PC-9 (cell line): ENCODE results near the gene UNC13A.

Source experiments
- EZH2 ChIP-seq: fragments of 200-600 bp; sonication (generic); IDR thresholded peaks from 2 replicates; pipeline ENCODE4 v1.8.0; 2017; ENCODE audit warnings: antibody characterized with exemption, low read depth
- TF ChIP-seq, protein P1 (sequence below): fragments of 200-600 bp; sonication (generic); conservative IDR thresholded peaks from 2 replicates; pipeline ENCODE4 v1.6.1; 2017; ENCODE audit warnings: mixed run types, antibody characterized with exemption, mild to moderate bottlenecking, moderate library complexity

DNA sequence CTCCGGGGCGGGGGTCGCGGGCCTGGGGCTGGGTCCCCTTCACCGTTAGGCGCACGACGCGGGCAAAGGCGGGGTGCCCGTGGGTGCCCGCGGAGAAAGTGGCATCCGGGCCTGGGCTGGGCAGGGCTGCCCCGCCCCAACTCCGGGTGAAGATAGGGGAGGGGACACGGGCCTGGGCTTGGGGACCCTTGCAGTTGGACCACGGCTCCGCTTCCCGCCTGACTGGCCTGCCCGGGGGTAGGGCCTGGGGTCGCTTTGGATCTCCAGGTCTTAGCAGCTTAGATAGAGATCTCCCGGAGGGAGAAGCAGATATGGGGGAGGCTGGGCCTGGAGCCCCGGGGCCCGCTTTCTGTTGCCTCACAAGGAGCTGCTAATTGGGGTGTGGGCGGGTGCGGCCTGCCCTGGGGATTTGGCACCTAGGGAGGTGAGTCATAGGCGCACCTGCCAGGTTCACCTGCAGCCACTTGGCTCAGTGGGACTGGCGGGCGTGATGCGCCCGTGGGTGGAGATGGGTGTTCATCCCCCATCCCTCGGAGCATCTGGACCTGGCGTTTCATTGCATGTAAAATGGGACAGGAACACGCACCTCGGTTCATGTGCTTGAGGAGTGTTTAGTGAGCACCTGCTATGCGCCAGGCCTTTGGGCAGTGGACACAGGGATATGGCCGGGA lies 31.7 kb upstream of the UNC13A start:
- TF ChIP-seq, protein P1, sequence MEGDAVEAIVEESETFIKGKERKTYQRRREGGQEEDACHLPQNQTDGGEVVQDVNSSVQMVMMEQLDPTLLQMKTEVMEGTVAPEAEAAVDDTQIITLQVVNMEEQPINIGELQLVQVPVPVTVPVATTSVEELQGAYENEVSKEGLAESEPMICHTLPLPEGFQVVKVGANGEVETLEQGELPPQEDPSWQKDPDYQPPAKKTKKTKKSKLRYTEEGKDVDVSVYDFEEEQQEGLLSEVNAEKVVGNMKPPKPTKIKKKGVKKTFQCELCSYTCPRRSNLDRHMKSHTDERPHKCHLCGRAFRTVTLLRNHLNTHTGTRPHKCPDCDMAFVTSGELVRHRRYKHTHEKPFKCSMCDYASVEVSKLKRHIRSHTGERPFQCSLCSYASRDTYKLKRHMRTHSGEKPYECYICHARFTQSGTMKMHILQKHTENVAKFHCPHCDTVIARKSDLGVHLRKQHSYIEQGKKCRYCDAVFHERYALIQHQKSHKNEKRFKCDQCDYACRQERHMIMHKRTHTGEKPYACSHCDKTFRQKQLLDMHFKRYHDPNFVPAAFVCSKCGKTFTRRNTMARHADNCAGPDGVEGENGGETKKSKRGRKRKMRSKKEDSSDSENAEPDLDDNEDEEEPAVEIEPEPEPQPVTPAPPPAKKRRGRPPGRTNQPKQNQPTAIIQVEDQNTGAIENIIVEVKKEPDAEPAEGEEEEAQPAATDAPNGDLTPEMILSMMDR, result no peak
- TF ChIP-seq EZH2, result no peak
